Calu3 (cell line): ENCODE data around the gene KIF26A. TPM values are rescaled to one million over a fixed set of nuclear protein-coding genes. Genes with fewer than 3 reads are reported as not detected.
A peak's percentile ranks its signal among the peaks of the same experiment; 100 is the strongest.

Experiments
- BruUV-seq: library from RNA; stranded (reverse); fragments of 400-500 nt; replicated peaks from 2 replicates; lab custom pipeline; 2021; lab: Mats Ljungman, UMichigan
- CTCF ChIA-PET: fragments of 300-600 bp; sonication (Branson Sonifier 250); formaldehyde crosslinking; loops from one replicate; lab custom pipeline; 2022; ENCODE audit warnings: antibody characterized with exemption; lab: Charles Lee
- DNase-seq: peaks from one replicate; pipeline ENCODE4 v3.0.0; 2022
- H3K27ac Mint-ChIP-seq: one replicate; pipeline ENCODE4 v1.8.0; 2022; ENCODE audit warnings: mixed read lengths; ENCODE audit not compliant: unreplicated experiment
- H3K27me3 Mint-ChIP-seq: one replicate; pipeline ENCODE4 v1.8.0; 2022; ENCODE audit warnings: mixed read lengths; ENCODE audit not compliant: unreplicated experiment
- H3K36me3 Mint-ChIP-seq: one replicate; pipeline ENCODE4 v1.8.0; 2022; ENCODE audit warnings: mild to moderate bottlenecking, moderate library complexity, mixed read lengths; ENCODE audit not compliant: insufficient read depth, unreplicated experiment
- H3K4me1 Mint-ChIP-seq: one replicate; pipeline ENCODE4 v1.8.0; 2022; ENCODE audit warnings: mild to moderate bottlenecking, low read depth, mixed read lengths; ENCODE audit not compliant: unreplicated experiment
- H3K4me3 Mint-ChIP-seq: one replicate; pipeline ENCODE4 v1.8.0; 2022; ENCODE audit warnings: mild to moderate bottlenecking, low read depth, moderate library complexity, mixed read lengths; ENCODE audit not compliant: unreplicated experiment
- H3K9me3 Mint-ChIP-seq: one replicate; pipeline ENCODE4 v1.8.0; 2022; ENCODE audit warnings: low read depth, mixed read lengths; ENCODE audit not compliant: unreplicated experiment
- intact Hi-C: fragments of 100-400 bp; cut with micrococcal nuclease; formaldehyde crosslinking; loops from one replicate; pipeline ENCODE4 v1.10.0; 2022; ENCODE audit not compliant: unreplicated experiment
- total RNA-seq: library from RNA; stranded (reverse); gene quantifications from 2 replicates; pipeline ENCODE4 v1.2.3, GENCODE V29; 2022
- TF ChIP-seq, protein P1 (sequence below): fragments of 200-600 bp; IDR thresholded peaks from one replicate; pipeline ENCODE4 v1.8.0; 2022; ENCODE audit warnings: antibody characterized with exemption; ENCODE audit not compliant: unreplicated experiment

The KIF26A gene
- total RNA-seq, 1 experiment from 2014 or later, result 0.07 TPM

DNA sequence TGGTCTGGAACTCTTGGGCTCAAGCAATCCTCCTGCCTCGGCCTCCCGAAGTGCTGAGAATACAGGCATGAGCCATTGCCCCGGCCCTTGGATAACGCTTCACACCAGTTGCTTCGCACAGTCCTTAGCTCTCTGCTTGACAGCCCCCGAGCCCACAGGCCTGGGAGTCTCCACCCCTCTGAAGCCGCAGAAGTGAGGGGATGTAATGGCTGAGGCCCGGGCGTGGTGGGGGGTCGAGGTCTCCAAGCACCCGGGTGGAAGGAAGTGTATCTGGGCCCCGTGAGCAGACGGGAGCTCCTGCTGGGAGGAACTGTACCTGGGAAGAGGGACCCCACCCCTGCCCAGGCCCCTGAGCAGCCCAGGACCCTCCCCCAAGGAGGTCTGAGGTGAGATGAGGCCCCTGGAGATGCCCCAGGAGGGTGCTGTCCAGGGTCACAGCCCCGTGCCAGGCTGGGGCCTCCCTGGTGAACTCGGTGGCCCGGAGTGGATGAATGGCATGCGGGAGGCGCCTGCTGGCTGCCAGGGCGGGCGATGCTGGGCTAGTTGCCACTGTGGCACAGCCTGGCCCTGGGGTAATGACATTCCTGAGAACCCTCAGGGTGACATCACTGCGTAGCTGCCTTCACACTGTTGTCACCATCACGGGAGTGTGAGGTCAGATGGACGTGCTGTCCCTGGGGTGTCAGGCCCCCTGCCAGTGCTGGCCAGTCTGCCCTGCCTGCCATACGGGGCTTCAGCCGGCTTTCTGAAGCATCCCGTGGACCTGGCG, 48.9 kb downstream of the KIF26A start:
- TF ChIP-seq, protein P1, sequence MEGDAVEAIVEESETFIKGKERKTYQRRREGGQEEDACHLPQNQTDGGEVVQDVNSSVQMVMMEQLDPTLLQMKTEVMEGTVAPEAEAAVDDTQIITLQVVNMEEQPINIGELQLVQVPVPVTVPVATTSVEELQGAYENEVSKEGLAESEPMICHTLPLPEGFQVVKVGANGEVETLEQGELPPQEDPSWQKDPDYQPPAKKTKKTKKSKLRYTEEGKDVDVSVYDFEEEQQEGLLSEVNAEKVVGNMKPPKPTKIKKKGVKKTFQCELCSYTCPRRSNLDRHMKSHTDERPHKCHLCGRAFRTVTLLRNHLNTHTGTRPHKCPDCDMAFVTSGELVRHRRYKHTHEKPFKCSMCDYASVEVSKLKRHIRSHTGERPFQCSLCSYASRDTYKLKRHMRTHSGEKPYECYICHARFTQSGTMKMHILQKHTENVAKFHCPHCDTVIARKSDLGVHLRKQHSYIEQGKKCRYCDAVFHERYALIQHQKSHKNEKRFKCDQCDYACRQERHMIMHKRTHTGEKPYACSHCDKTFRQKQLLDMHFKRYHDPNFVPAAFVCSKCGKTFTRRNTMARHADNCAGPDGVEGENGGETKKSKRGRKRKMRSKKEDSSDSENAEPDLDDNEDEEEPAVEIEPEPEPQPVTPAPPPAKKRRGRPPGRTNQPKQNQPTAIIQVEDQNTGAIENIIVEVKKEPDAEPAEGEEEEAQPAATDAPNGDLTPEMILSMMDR, result no peak
- CTCF ChIA-PET, result no interaction called here
- DNase-seq, result peak; percentile 20
- Mint-ChIP-seq H3K36me3 (no peaks in the 10 kb centered on the region), H3K4me1 (no peaks in the 10 kb centered on the region), H3K27me3 (peaks cover 43% of the 10 kb centered on the region), H3K27ac (no peak overlapping the region), H3K9me3 (no peaks in the 10 kb centered on the region), H3K4me3 (no peak overlapping the region)
- intact Hi-C loops, result no loop called here
- BruUV-seq, result no TSS peak

DNA sequence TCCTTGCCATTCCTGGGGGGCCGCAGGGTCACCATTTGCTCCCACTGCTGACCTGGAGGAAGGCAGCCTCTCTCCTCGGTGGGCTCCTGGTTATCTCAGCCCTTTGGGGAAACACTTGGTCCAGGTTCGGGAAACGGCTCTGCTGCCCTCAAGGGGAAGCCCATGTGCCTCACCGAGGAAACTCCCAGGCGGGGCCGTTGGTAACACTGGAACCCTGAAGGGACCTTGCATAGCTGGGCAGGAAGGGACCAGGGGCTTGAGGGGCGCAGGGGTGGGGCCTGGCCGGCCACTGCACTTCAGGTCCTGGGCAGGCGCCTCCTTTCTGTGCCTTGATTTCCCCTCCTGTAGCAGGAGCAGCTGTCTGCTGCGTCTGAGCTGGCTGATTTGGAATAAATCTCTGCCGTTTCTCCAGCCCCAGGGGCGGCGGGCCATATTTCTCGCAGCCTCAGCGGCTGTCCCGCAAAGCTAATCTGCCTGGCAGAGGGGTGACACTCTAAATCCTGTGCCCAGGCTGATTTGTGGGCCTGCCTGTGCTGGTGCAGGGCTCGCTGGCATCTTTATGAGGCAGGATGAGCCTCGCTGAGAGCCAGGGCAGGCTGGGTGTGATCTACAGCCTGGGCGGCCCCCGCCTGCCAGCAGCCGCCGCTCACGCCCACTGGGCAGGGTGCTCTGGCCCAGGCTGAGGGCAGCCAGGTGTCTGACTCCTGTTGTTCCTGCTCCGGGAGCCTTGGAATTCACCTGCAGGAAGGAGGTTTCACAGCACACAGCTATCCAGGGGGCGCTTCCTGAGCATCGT, 49.7 kb downstream of the KIF26A start:
- CTCF ChIA-PET, result no interaction called here
- no peaks in the 10 kb centered on the region for H3K4me1 Mint-ChIP-seq
- intact Hi-C loops, result no loop called here
- H3K4me3 Mint-ChIP-seq, result no peak overlapping the region
- no TSS peak for BruUV-seq
- no peak overlapping the region for H3K27ac Mint-ChIP-seq
- TF ChIP-seq, protein P1, result no peak
- no peaks in the 10 kb centered on the region for H3K9me3 Mint-ChIP-seq
- H3K36me3 Mint-ChIP-seq, result no peaks in the 10 kb centered on the region
- DNase-seq, result no peak
- H3K27me3 Mint-ChIP-seq, result peaks cover 45% of the 10 kb centered on the region

- intact Hi-C loops, result no loop called here
- no peaks in the 10 kb centered on the region for H3K4me1 Mint-ChIP-seq
- no peak overlapping the region for H3K27ac Mint-ChIP-seq
- no TSS peak for BruUV-seq
- TF ChIP-seq, protein P1, result no peak
- H3K27me3 Mint-ChIP-seq, result peaks cover 45% of the 10 kb centered on the region
- CTCF ChIA-PET, result no interaction called here
- no peaks in the 10 kb centered on the region for H3K36me3 Mint-ChIP-seq
- H3K4me3 Mint-ChIP-seq, result no peak overlapping the region
- H3K9me3 Mint-ChIP-seq, result no peaks in the 10 kb centered on the region
- DNase-seq, result no peak
Measured at GRCh38 chr14:104188727-104189400, 50.5 kb downstream of the KIF26A start.

GRCh38 chr14:104189629-104190335, 51.4 kb downstream of the KIF26A start:
- intact Hi-C loops, result no loop called here
- Mint-ChIP-seq H3K27ac (no peak overlapping the region), H3K36me3 (no peaks in the 10 kb centered on the region), H3K27me3 (peaks cover 45% of the 10 kb centered on the region), H3K4me1 (no peaks in the 10 kb centered on the region), H3K4me3 (no peak overlapping the region), H3K9me3 (no peaks in the 10 kb centered on the region)
- no TSS peak for BruUV-seq
- DNase-seq, result no peak
- CTCF ChIA-PET, result no interaction called here
- TF ChIP-seq, protein P1, result no peak
